Measurements from ENCODE around the gene CXXC4.

The CXXC4 gene

DNA sequence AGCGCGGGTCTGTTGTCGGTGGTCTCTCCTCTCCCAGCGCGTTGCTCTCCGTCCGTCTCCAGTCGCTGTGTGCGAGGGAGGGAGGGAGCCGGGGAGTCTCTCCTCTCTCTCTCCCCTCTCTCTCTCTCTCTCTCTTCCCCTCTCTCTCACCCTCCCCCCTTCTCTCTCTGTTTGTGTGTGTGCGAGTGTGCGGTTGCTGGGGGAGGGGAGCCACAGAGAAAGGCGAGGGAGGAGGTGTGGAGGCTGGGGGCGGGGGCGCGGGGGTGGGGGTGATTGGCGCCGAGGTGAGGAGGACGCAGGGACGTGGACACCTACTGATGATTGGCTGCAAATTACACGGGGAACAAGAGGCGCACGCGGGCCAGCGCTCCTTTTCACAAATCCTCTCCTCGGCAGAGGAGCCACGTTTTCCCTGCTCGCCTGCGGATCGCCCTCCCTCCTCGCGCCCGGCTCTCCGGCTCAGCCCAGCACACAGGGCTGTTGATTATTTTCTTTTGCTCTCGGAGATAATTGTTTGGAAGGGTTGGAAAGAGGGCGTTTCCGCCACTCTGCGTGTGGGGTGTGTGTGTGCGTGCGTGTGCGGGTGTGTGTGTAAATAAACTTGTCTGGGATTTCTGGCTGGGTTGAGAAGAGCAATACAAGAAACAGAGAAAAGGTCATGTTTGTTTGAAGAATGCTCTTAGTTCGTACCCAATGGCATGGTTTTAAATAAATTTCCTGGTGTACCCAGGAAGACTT is at the start of gene CXXC4:
CXXC4 (minus strand) TSS at position 73 of the 738 bp plus-strand sequence. CDS start 3,092 bp downstream, outside the sequence.
- DNase-seq = peak; percentile 86

DNA sequence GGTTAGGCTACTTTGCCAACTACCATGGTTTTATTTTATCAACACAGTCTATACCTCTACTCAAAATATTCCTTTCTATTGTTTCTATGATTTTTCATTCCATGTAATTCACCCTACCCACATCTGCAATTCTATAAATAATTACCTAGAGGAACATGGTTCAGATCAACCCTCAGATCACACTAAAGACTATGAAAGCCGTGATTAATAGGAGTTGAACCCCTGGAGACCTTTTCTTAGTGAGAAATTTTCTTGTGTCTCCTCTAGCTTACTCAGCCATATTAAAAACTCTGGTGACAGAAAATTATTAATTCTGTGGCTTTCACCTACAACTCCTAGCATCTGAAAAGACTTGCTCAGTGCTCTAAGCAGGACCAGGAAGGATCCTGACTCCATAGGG is 38.5 kb upstream of the CXXC4 start:
- DNase-seq = no peak

GRCh38 chr4:104532677-104533076 is 38.0 kb upstream of the CXXC4 start:
- no peak for DNase-seq

DNA sequence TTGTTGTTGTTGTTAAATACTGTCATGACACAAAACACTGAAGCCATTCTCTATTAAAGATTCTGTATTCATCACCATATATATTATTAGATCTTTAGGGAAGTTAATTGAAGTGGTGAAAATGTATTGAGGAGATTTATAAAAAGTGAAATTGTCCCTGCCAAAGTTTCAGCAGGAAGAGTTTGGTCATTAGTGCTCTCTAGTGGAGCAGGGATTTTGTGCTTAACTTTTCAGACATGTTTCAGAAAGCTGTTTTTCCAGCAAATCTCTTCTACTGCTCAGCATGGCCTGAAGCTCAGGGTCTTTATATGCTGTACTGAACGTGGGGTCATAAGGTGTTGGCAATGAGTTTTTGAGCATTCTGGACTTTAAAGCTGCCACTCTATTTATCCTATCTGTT is 36.7 kb upstream of the CXXC4 start:
- peak; percentile 63 for DNase-seq

DNA sequence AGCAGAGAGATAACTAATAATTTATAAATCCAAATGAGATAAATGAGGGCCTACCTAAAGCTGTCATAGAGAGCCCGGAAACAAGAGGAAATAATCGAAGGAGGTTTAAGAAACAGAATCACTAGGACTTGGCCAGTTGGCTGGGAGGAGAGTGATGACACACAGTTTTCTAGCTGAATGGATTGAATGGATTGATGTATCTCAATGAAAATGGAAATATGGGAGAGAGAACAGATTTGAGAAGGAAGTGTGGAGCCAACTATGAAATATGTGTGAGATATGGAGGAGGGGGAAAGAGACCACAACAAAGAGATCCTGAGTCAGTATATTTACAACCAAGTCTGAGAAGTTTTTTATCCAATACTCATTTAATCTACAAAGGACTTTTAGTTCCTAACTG is 35.7 kb upstream of the CXXC4 start:
- no peak for DNase-seq

DNA sequence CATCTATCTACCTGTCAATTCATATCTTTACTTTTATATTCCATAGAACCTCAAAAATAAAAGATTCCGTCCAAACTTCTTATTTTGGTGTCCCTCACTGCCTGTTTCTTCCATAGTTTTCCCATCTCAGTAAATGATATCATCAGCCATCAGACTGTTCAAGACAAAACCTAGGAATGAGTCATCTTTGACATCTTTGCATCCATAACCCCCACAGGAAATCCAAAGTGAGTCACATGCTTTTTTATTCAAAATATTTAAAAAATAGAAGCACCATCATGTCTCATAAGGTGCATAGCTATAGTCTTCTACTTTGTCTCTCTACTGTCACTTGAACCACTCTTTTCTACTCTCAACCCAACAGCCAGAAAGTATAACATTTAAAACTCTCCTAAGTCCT is 29.9 kb upstream of the CXXC4 start:
- DNase-seq = no peak

GRCh38 chr4:104524026-104524425 is 29.3 kb upstream of the CXXC4 start:
- DNase-seq = peak; percentile 22

DNA sequence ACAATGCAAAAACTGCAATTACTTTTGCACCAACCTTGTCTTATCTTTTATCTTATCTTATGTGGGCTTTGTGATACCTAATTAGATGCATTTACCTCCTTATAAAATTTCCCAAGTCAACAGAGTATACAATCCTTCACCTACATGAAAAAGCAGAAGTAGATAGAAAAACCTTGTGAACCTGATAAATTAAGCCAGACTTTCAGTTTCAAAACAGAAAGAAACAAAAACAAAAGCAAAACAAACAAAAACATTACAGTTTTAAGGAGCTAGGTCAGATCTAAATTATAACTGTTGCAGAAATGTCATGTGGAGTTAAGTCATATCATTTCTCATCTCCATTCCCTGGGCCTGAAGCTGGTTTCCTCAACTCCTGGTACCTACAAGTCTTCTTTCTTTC is 24.9 kb upstream of the CXXC4 start:
- no peak for DNase-seq

- DNase-seq = no peak
These were observed 22.2 kb upstream of the CXXC4 start for GRCh38 chr4:104516884-104517283.

DNA sequence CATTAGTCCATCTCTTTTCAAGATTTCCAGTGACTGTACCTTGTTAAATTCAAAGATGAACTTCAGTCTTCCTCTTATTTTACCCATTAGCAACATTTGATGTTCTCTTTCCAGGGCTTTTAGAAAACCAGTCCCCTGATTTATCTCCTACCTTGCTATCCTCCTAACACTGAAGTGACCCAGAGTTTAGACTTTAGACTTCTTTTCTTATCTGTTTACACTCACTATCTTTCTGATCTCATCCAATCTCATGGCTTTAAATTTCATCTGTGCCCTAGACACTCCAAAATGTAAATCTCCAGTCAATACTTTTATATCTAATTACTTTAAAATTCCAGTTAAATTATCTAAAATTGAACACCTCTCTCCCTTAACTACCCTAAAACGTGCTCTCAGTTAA is 13.5 kb upstream of the CXXC4 start:
- DNase-seq = no peak

- DNase-seq = no peak
These were observed 12.4 kb upstream of the CXXC4 start for GRCh38 chr4:104507112-104507511.

GRCh38 chr4:104504536-104504935 is 9.8 kb upstream of the CXXC4 start:
- no peak for DNase-seq

- no peak for DNase-seq
These were observed 7.8 kb upstream of the CXXC4 start for GRCh38 chr4:104502471-104502870.

- DNase-seq = no peak
These were observed 6.6 kb upstream of the CXXC4 start for GRCh38 chr4:104501290-104501689.

GRCh38 chr4:104500442-104500841 is 5.7 kb upstream of the CXXC4 start:
- peak; percentile 12 for DNase-seq

GRCh38 chr4:104494185-104494584 is 509 bp downstream of the CXXC4 start:
- no peak for DNase-seq

- peak; percentile 47 for DNase-seq
These were observed 1.4 kb downstream of the CXXC4 start for GRCh38 chr4:104493081-104493831.

- peak; percentile 44 for DNase-seq
These were observed 2.4 kb downstream of the CXXC4 start for GRCh38 chr4:104492183-104492771.

DNA sequence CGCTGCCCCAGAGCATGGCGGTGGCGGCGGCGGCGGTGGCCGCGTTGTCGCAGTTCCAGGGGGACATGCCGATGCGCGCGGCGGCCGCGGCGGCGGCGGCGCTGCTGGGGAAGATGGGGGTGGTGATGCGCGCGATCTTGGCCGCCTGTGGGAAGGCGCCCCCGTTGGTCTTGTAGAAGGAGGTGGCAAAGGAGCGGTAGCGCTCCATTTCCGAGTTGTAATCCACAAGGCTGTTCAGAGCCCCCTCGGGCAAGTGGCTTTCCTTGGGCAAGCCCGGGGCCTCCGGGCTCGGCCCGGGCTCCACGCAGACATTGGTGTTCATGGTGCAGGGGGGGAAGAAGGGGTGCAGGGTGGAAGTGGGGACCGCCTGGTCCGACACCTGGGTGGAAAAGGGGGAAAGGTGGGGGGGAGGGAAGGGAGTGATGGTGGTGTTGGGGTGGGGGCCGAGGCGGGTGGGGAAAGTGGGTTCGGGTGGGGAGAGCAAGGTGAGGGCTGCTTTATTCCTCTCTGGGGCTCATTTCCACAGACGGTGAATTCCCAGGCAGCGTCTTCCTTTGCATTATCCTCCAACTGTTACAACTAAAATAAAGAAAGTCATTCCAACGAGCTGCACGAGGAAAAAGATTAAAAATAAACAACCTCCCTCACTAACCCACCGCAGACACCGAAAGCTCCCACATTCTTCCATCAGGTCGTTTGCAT is 3.1 kb downstream of the CXXC4 start:
- DNase-seq = peak; percentile 54

GRCh38 chr4:104490770-104491480 is 3.8 kb downstream of the CXXC4 start:
- peak; percentile 82 for DNase-seq

DNA sequence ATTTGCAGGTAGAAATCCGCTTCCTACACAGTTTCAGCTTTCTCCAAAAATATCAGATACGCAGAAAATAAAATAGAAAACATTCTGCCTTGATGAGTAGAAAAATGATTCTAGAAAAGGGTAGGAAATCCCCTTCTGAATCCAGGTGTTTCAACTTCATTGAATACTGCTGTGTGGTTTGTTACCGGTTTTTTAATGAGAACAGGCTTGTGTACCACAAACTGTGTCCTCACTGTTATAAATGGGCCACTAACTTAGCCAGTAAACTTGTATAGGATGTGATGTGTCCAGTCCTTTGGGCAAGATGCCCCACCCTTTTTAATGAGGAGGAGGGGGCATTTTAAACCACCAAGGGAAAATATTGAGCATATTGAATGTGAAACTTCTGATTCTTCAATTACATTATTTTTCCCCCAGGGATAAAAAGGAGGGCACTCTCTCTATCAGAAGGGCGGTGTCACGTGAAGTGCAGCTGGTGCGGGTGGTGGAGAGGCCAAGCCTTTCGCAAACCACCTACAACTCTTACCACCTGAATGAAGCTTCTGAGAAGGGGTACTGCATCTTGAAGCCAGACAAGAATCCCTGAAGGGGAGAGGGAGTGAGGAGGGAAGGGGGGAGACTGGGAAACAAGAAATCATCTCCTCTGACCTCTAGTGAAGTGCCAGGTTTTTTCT is 4.5 kb downstream of the CXXC4 start:
- DNase-seq = peak; percentile 56

GRCh38 chr4:104489731-104490095 is 5.0 kb downstream of the CXXC4 start:
- DNase-seq = no peak
